HEK293 (cell line): ENCODE data around the gene KIDINS220.

Source experiments
- BCL6B ChIP-seq: fragments of 450-650 bp; formaldehyde crosslinking; IDR thresholded peaks from 2 replicates; pipeline ENCODE4 v1.5.1; 2017; ENCODE audit warnings: missing biosample characterization, missing genetic modification characterization
- CTCF ChIP-seq: fragments of 450-650 bp; formaldehyde crosslinking; IDR thresholded peaks from 2 replicates; pipeline ENCODE4 v1.5.1; 2016; ENCODE audit warnings: missing biosample characterization, missing genetic modification characterization
- GLI4 ChIP-seq: fragments of 450-650 bp; formaldehyde crosslinking; IDR thresholded peaks from 2 replicates; pipeline ENCODE4 v1.5.1; 2016; ENCODE audit warnings: missing biosample characterization, missing genetic modification characterization
- REPIN1 ChIP-seq: fragments of 450-650 bp; formaldehyde crosslinking; IDR thresholded peaks from 2 replicates; pipeline ENCODE4 v1.5.1; 2017; ENCODE audit warnings: missing biosample characterization, missing genetic modification characterization, low read depth
- ZNF239 ChIP-seq: fragments of 450-650 bp; formaldehyde crosslinking; IDR thresholded peaks from 2 replicates; pipeline ENCODE4 v1.5.1; 2016; ENCODE audit warnings: missing biosample characterization, missing genetic modification characterization
- ZNF274 ChIP-seq, 2 experiments: fragments of 200-500 bp in 1 of 2; fragments of 450-650 bp in 1 of 2; sonication (Bioruptor generic) in 1 of 2; formaldehyde crosslinking in 1 of 2; IDR thresholded peaks; 2 replicates each; pipeline versions ENCODE4 v1.5.1 to v1.6.1; 2014 to 2016; ENCODE audit warnings: borderline replicate concordance in 1 of 2, inconsistent platforms in 1 of 2, low read length in 1 of 2, missing biosample characterization in 1 of 2, missing genetic modification characterization in 1 of 2
- ZNF777 ChIP-seq: fragments of 450-650 bp; formaldehyde crosslinking; IDR thresholded peaks from 2 replicates; pipeline ENCODE4 v1.5.1; 2017; ENCODE audit warnings: missing biosample characterization, missing genetic modification characterization, borderline replicate concordance
- ZNF785 ChIP-seq: fragments of 450-650 bp; formaldehyde crosslinking; IDR thresholded peaks from 2 replicates; pipeline ENCODE4 v1.5.1; 2016; ENCODE audit warnings: missing biosample characterization, missing genetic modification characterization

- TF ChIP-seq BCL6B: no peak
- TF ChIP-seq GLI4 (tag by site-specific recombination): no peak
- no peak for TF ChIP-seq CTCF (tag by site-specific recombination)
- no peak for TF ChIP-seq ZNF777
- TF ChIP-seq ZNF274 (IDR thresholded peaks at IDR 0.05; ENCODE audit: low read length): no peak
- TF ChIP-seq ZNF274 (tag by site-specific recombination; IDR thresholded peaks at IDR 0.05; ENCODE audit: borderline replicate concordance): no peak
- no peak for TF ChIP-seq ZNF785 (tag by site-specific recombination)
- no peak for TF ChIP-seq ZNF239 (tag by site-specific recombination)
- no peak for TF ChIP-seq REPIN1
Observed at GRCh38 chr2:8729939-8730338, 107.5 kb downstream of the KIDINS220 start.
